DOHH2 (cell line): Measurements from ENCODE around the gene CERS3.

ENCODE experiments used
- CTCF ChIP-seq: fragments of 200-600 bp; sonication (generic); IDR thresholded peaks from one replicate; pipeline ENCODE4 v1.5.1; 2014; ENCODE audit warnings: antibody characterized with exemption, mild to moderate bottlenecking, low read depth, low read length; ENCODE audit not compliant: poor library complexity, severe bottlenecking
- EZH2phosphoT487 ChIP-seq: fragments of 200-600 bp; sonication (generic); IDR thresholded peaks from 2 replicates; pipeline ENCODE4 v1.6.1; 2017; ENCODE audit warnings: borderline replicate concordance, mild to moderate bottlenecking, antibody characterized with exemption, low read length, moderate library complexity, mixed read lengths

DNA sequence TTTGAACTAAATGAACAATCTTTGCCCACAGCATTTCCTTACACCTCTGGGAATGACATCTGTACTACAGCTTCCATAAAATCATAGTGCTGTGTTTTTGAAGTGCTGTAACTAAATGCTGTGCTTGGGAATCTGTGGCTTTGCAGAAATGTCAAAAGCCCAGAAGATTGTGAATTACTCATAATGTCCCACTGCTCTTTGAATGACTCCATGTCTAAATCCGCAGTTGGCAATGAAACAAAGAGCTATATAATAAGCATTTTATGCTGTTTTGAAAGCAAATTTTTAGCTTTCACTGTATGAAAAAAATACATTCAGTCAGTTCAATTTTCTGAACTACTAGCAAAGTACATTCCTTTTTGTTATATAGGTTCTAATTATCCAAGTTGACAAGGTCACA lies 98.3 kb downstream of the CERS3 start:
- TF ChIP-seq CTCF (no peak), EZH2phosphoT487 (no peak)
